T-helper 1 cell treated with Interleukin-12 subunit alpha and Interleukin-12 subunit beta and Interleukin-4 antibody, amounts not matched to agents 30 ng/mL and 1 ng/mL, for 36 hours (primary cell): ENCODE data around the gene SERPINB1. TPM values are rescaled to one million over a fixed set of nuclear protein-coding genes. Genes with fewer than 3 reads are reported as not detected.
"Not testable (repeated sequence)": the region's sequence is repeated elsewhere in the genome, so short reads cannot be mapped to it uniquely, and the experiment has no call there.

Source experiments
- intact Hi-C: fragments of 100-400 bp; cut with micrococcal nuclease; formaldehyde crosslinking; loops from one replicate; pipeline ENCODE4 v1.15.1; 2024
- total RNA-seq: library from RNA; stranded (reverse); gene quantifications from 2 replicates; pipeline ENCODE4 v1.2.3, GENCODE V29; 2022

Gene SERPINB1
- total RNA-seq, 1 donor from 2014 or later: 83.4 TPM

- intact Hi-C loops: loop anchor here (10.0 kb wide), 1 partner anchor 925 kb away; no protein-coding TSS in a partner anchor
Measured at GRCh38 chr6:2819978-2820377, 21.7 kb downstream of the SERPINB1 start.

- intact Hi-C loops: no loop called here
Measured at GRCh38 chr6:2819115-2819514, 22.5 kb downstream of the SERPINB1 start.

GRCh38 chr6:2818593-2818992 is 23.1 kb downstream of the SERPINB1 start:
- intact Hi-C loops: no loop called here

- intact Hi-C loops: no loop called here
Measured at GRCh38 chr6:2817903-2818443, 23.7 kb downstream of the SERPINB1 start.

- intact Hi-C loops: no loop called here
Measured at GRCh38 chr6:2816158-2816557, 25.5 kb downstream of the SERPINB1 start.

GRCh38 chr6:2812695-2813094 is 29.0 kb downstream of the SERPINB1 start:
- intact Hi-C loops: no loop called here

GRCh38 chr6:2810092-2810671 is 31.5 kb downstream of the SERPINB1 start:
- intact Hi-C loops: no loop called here

GRCh38 chr6:2809015-2809414 is 32.6 kb downstream of the SERPINB1 start:
- intact Hi-C loops: no loop called here

- intact Hi-C loops: no loop called here
Measured at GRCh38 chr6:2807342-2808090, 34.1 kb downstream of the SERPINB1 start.

- intact Hi-C loops: no loop called here
Measured at GRCh38 chr6:2806644-2807043, 35.0 kb downstream of the SERPINB1 start.

- intact Hi-C loops: no loop called here
Measured at GRCh38 chr6:2805031-2805430, 36.6 kb downstream of the SERPINB1 start.

GRCh38 chr6:2804516-2804915 is 37.1 kb downstream of the SERPINB1 start:
- intact Hi-C loops: no loop called here

GRCh38 chr6:2803731-2804429 is 37.8 kb downstream of the SERPINB1 start:
- intact Hi-C loops: no loop called here

- intact Hi-C loops: no loop called here
Measured at GRCh38 chr6:2802521-2803060, 39.1 kb downstream of the SERPINB1 start.

GRCh38 chr6:2801687-2802086 is 40.0 kb downstream of the SERPINB1 start:
- intact Hi-C loops: not testable (repeated sequence)

- intact Hi-C loops: no loop called here
Measured at GRCh38 chr6:2800552-2801316, 40.9 kb downstream of the SERPINB1 start.

- intact Hi-C loops: no loop called here
Measured at GRCh38 chr6:2799936-2800527, 41.6 kb downstream of the SERPINB1 start.

- intact Hi-C loops: no loop called here
Measured at GRCh38 chr6:2798586-2799134, 43.0 kb downstream of the SERPINB1 start.

GRCh38 chr6:2797564-2798031 is 44.1 kb downstream of the SERPINB1 start:
- intact Hi-C loops: no loop called here

- intact Hi-C loops: no loop called here
Measured at GRCh38 chr6:2796861-2797260, 44.8 kb downstream of the SERPINB1 start.
